GM18508 (cell line): ENCODE results near the gene GALNS.

Experiments
- ATAC-seq: cut with Tn5 transposase; IDR thresholded peaks from one replicate; pipeline ENCODE4 v1.9.1; 2021; ENCODE audit warnings: moderate number of reproducible peaks; ENCODE audit not compliant: insufficient read depth, unreplicated experiment

Gene GALNS

GRCh38 chr16:88877564-88878289 is 21.0 kb upstream of the GALNS start:
- ATAC-seq = no peak

- no peak for ATAC-seq
These were observed 20.3 kb upstream of the GALNS start for GRCh38 chr16:88876942-88877526.

GRCh38 chr16:88875703-88876234 is 19.0 kb upstream of the GALNS start:
- no peak for ATAC-seq

GRCh38 chr16:88874938-88875599 is 18.3 kb upstream of the GALNS start:
- ATAC-seq = no peak

- no peak for ATAC-seq
These were observed 16.0 kb upstream of the GALNS start for GRCh38 chr16:88872650-88873331.

GRCh38 chr16:88871730-88872416 is 15.1 kb upstream of the GALNS start:
- no peak for ATAC-seq

GRCh38 chr16:88871349-88871702 is 14.6 kb upstream of the GALNS start:
- ATAC-seq = no peak

GRCh38 chr16:88870608-88871348 is 14.0 kb upstream of the GALNS start:
- no peak for ATAC-seq

- ATAC-seq = no peak
These were observed 12.9 kb upstream of the GALNS start for GRCh38 chr16:88869673-88869980.

- ATAC-seq = no peak
These were observed 12.4 kb upstream of the GALNS start for GRCh38 chr16:88868974-88869672.

- ATAC-seq = no peak
These were observed 11.0 kb upstream of the GALNS start for GRCh38 chr16:88867581-88868246.

- no peak for ATAC-seq
These were observed 9.6 kb upstream of the GALNS start, which contains the start of gene PABPN1L for GRCh38 chr16:88866151-88866920. TSS of gene PABPN1L (minus strand) at chr16:88866660. CDS start at chr16:88866606, 54 bp downstream.

- ATAC-seq = no peak
These were observed 9.0 kb upstream of the GALNS start for GRCh38 chr16:88865742-88866141.

GRCh38 chr16:88865310-88865709 is 8.6 kb upstream of the GALNS start:
- no peak for ATAC-seq

- ATAC-seq = no peak
These were observed 7.8 kb upstream of the GALNS start for GRCh38 chr16:88864521-88864920.

GRCh38 chr16:88864099-88864498 is 7.4 kb upstream of the GALNS start:
- no peak for ATAC-seq

GRCh38 chr16:88863426-88863825 is 6.7 kb upstream of the GALNS start:
- no peak for ATAC-seq

- ATAC-seq = no peak
These were observed 6.2 kb upstream of the GALNS start for GRCh38 chr16:88862968-88863367.
